A673 (cell line): ENCODE results near the gene FBLIM1. TPM values are rescaled to one million over a fixed set of nuclear protein-coding genes. Genes with fewer than 3 reads are reported as not detected.

Experiments used
- BruUV-seq: library from RNA; stranded (reverse); fragments of 400-500 nt; replicated peaks from 2 replicates; lab custom pipeline; 2021; lab: Mats Ljungman, UMichigan
- CTCF ChIA-PET: fragments of 300-600 bp; sonication (Branson Sonifier 250); formaldehyde crosslinking; loops from one replicate; lab custom pipeline; 2022; ENCODE audit warnings: antibody characterized with exemption; lab: Charles Lee
- POLR2A ChIA-PET: fragments of 300-600 bp; sonication (Branson Sonifier 250); formaldehyde crosslinking; loops from one replicate; lab custom pipeline; 2022; ENCODE audit warnings: antibody characterized with exemption; ENCODE audit not compliant: low non-redundant PET; lab: Charles Lee
- DNase-seq: peaks from one replicate; pipeline ENCODE4 v3.0.0-alpha.2; 2015; ENCODE audit warnings: low spot score
- H3K27ac ChIP-seq: fragments of 200-600 bp; sonication (generic); 2 replicates; pipeline ENCODE4 v1.5.1; 2016; ENCODE audit warnings: mixed run types, low read depth, mild to moderate bottlenecking, mixed read lengths, antibody characterized with exemption, low read length; ENCODE audit not compliant: poor library complexity, severe bottlenecking
- H3K27me3 ChIP-seq: fragments of 200-600 bp; sonication (generic); replicated peaks from 2 replicates; pipeline ENCODE4 v1.6.1; 2017; ENCODE audit warnings: mixed run types, low read depth, mild to moderate bottlenecking, mixed read lengths, antibody characterized with exemption, low read length; ENCODE audit not compliant: insufficient read depth, poor library complexity
- H3K36me3 ChIP-seq: fragments of 200-600 bp; sonication (generic); 2 replicates; pipeline ENCODE4 v1.6.1; 2016; ENCODE audit warnings: mixed run types, mild to moderate bottlenecking, mixed read lengths, antibody characterized with exemption, low read length; ENCODE audit not compliant: insufficient read depth, poor library complexity, severe bottlenecking
- H3K4me1 ChIP-seq: fragments of 200-600 bp; sonication (generic); 2 replicates; pipeline ENCODE4 v1.6.1; 2017; ENCODE audit warnings: mixed run types, mild to moderate bottlenecking, mixed read lengths, antibody characterized with exemption, low read length; ENCODE audit not compliant: insufficient read depth, poor library complexity, severe bottlenecking
- H3K4me3 ChIP-seq: fragments of 200-600 bp; sonication (generic); 2 replicates; pipeline ENCODE4 v1.5.1; 2016; ENCODE audit warnings: low read depth, mixed run types, mild to moderate bottlenecking, mixed read lengths, low read length; ENCODE audit not compliant: poor library complexity, severe bottlenecking
- H3K9me3 ChIP-seq: fragments of 200-600 bp; sonication (generic); 2 replicates; pipeline ENCODE4 v1.6.1; 2016; ENCODE audit warnings: mixed run types, low read depth, mild to moderate bottlenecking, mixed read lengths, antibody characterized with exemption, low read length; ENCODE audit not compliant: poor library complexity, severe bottlenecking
- CTCF ChIP-seq: fragments of 300-800, 200-600 bp; sonication (generic); conservative IDR thresholded peaks from 2 replicates; pipeline ENCODE4 v1.5.1; 2017; ENCODE audit warnings: low read depth, mild to moderate bottlenecking, antibody characterized with exemption, low read length, moderate library complexity, mixed read lengths
- EZH2 ChIP-seq: fragments of 200-600 bp; sonication (generic); IDR thresholded peaks from 2 replicates; pipeline ENCODE4 v1.6.1; 2017; ENCODE audit warnings: borderline replicate concordance, low read depth, mild to moderate bottlenecking, mixed read lengths, antibody characterized with exemption, low read length; ENCODE audit not compliant: poor library complexity, severe bottlenecking
- intact Hi-C: fragments of 100-400 bp; cut with micrococcal nuclease; formaldehyde crosslinking; loops from one replicate; pipeline ENCODE4 v1.10.0; 2022; ENCODE audit not compliant: unreplicated experiment
- total RNA-seq: library from RNA; stranded (reverse); gene quantifications from 2 replicates; pipeline ENCODE4 v1.2.3, GENCODE V29; 2021

FBLIM1 gene
- total RNA-seq, 1 experiment from 2014 or later = 39.3 TPM

GRCh38 chr1:15722836-15723532 is 35.6 kb upstream of the FBLIM1 start:
- H3K4me3 ChIP-seq = no peak overlapping the region
- H3K9me3 ChIP-seq = no peaks in the 10 kb centered on the region
- no peaks in the 10 kb centered on the region for H3K4me1 ChIP-seq
- DNase-seq = no peak
- CTCF ChIA-PET = no interaction called here
- intact Hi-C loops = no loop called here
- peaks cover 26% of the 10 kb centered on the region for H3K36me3 ChIP-seq
- no peaks in the 10 kb centered on the region for H3K27me3 ChIP-seq
- POLR2A ChIA-PET = no interaction called here
- TF ChIP-seq EZH2 (no peak), CTCF (no peak)
- BruUV-seq = no TSS peak
- no peak overlapping the region for H3K27ac ChIP-seq

GRCh38 chr1:15723631-15724246 is 34.9 kb upstream of the FBLIM1 start:
- Histone ChIP-seq H3K27ac (no peak overlapping the region), H3K9me3 (no peaks in the 10 kb centered on the region), H3K4me3 (no peak overlapping the region), H3K4me1 (no peaks in the 10 kb centered on the region), H3K27me3 (no peaks in the 10 kb centered on the region), H3K36me3 (peaks cover 32% of the 10 kb centered on the region)
- TF ChIP-seq CTCF (no peak), EZH2 (no peak)
- intact Hi-C loops = no loop called here
- no peak for DNase-seq
- CTCF ChIA-PET = no interaction called here
- BruUV-seq = no TSS peak
- POLR2A ChIA-PET = no interaction called here

- Histone ChIP-seq H3K4me1 (no peaks in the 10 kb centered on the region), H3K27me3 (no peaks in the 10 kb centered on the region), H3K27ac (no peak overlapping the region), H3K36me3 (peaks cover 26% of the 10 kb centered on the region), H3K9me3 (no peaks in the 10 kb centered on the region), H3K4me3 (no peak overlapping the region)
- no peak for TF ChIP-seq CTCF
- no peak for TF ChIP-seq EZH2
- no TSS peak for BruUV-seq
- DNase-seq = no peak
- CTCF ChIA-PET = no interaction called here
- intact Hi-C loops = no loop called here
- POLR2A ChIA-PET = no interaction called here
These were observed 33.4 kb upstream of the FBLIM1 start for GRCh38 chr1:15724949-15725880.
